ENCODE data around the gene MMRN1.

MMRN1 gene

GRCh38 chr4:89954906-89955695 is 60.4 kb downstream of the MMRN1 start:
- no peak for TF ChIP-seq CTCF (conservative IDR thresholded peaks at IDR 0.05; ENCODE audit: low read length)
- DNase-seq (ENCODE audit: low read depth): no peak
- no peak overlapping the region for H3K4me3 ChIP-seq (ENCODE audit: low read length)

GRCh38 chr4:89957046-89957926 is 62.6 kb downstream of the MMRN1 start:
- no peak overlapping the region for H3K4me3 ChIP-seq (ENCODE audit: low read length)
- no peak for DNase-seq (ENCODE audit: low read depth)
- no peak for TF ChIP-seq CTCF (conservative IDR thresholded peaks at IDR 0.05; ENCODE audit: low read length)

GRCh38 chr4:89981789-89982334 is 87.2 kb downstream of the MMRN1 start:
- H3K4me3 ChIP-seq (ENCODE audit: low read length): no peak overlapping the region
- no peak for DNase-seq (ENCODE audit: low read depth)
- no peak for TF ChIP-seq CTCF (conservative IDR thresholded peaks at IDR 0.05; ENCODE audit: low read length)

GRCh38 chr4:89988268-89988667 is 93.6 kb downstream of the MMRN1 start:
- no peak for DNase-seq (ENCODE audit: low read depth)
- no peak for TF ChIP-seq CTCF (conservative IDR thresholded peaks at IDR 0.05; ENCODE audit: low read length)
- H3K4me3 ChIP-seq (ENCODE audit: low read length): no peak overlapping the region

GRCh38 chr4:89992744-89993143 is 98.1 kb downstream of the MMRN1 start:
- H3K4me3 ChIP-seq (ENCODE audit: low read length): no peak overlapping the region
- no peak for DNase-seq (ENCODE audit: low read depth)
- no peak for TF ChIP-seq CTCF (conservative IDR thresholded peaks at IDR 0.05; ENCODE audit: low read length)

GRCh38 chr4:89994176-89994873 is 99.7 kb downstream of the MMRN1 start:
- H3K4me3 ChIP-seq (ENCODE audit: low read length): no peak overlapping the region
- no peak for DNase-seq (ENCODE audit: low read depth)
- TF ChIP-seq CTCF (conservative IDR thresholded peaks at IDR 0.05; ENCODE audit: low read length): no peak
